H1 (cell line): ENCODE data around the gene GPN2. TPM values are rescaled to one million over a fixed set of nuclear protein-coding genes. Genes with fewer than 3 reads are reported as not detected.
A peak's percentile ranks its signal among the peaks of the same experiment; 100 is the strongest.

ENCODE experiments used
- CTCF ChIA-PET: fragments of 300-600 bp; sonication (Branson Sonifier 250); formaldehyde crosslinking; loops from one replicate; lab custom pipeline; 2021; ENCODE audit not compliant: partially characterized antibody; lab: Charles Lee
- POLR2A ChIA-PET: fragments of 300-600 bp; sonication (Branson Sonifier 250); formaldehyde crosslinking; loops from one replicate; lab custom pipeline; 2021; ENCODE audit warnings: inconsistent platforms; ENCODE audit not compliant: partially characterized antibody; lab: Charles Lee
- DNase-seq, 2 experiments: peaks; one replicate each; pipeline versions ENCODE4 v3.0.0 to v3.0.0-alpha.2; 2010 to 2022; ENCODE audit warnings: low spot score in 2 of 2, low read depth in 1 of 2, mixed read lengths in 1 of 2
- FAIRE-seq: peaks from 2 replicates; lab custom pipeline; 2011; peaks lifted over from hg19 to GRCh38; lab: Jason Lieb, UNC
- H2AFZ ChIP-seq: 2 replicates; pipeline ENCODE4 v1.8.1; 2012; ENCODE audit warnings: low read length, inconsistent platforms
- H2AK5ac ChIP-seq: 2 replicates; pipeline ENCODE4 v1.6.1; 2013; ENCODE audit warnings: low read depth, low read length
- H2BK120ac ChIP-seq: replicated peaks from 2 replicates; pipeline ENCODE3; 2013; ENCODE audit warnings: low read depth, low read length, inconsistent platforms
- H2BK12ac ChIP-seq: 2 replicates; pipeline ENCODE4 v1.6.1; 2013; ENCODE audit warnings: low read depth, low read length
- H2BK15ac ChIP-seq: 2 replicates; pipeline ENCODE4 v1.6.1; 2013; ENCODE audit warnings: low read length
- H2BK20ac ChIP-seq: 2 replicates; pipeline ENCODE4 v1.6.1; 2013; ENCODE audit warnings: low read length
- H2BK5ac ChIP-seq: 2 replicates; pipeline ENCODE4 v1.6.1; 2013; ENCODE audit warnings: low read depth, low read length
- H3K14ac ChIP-seq: 2 replicates; pipeline ENCODE4 v1.6.1; 2013; ENCODE audit warnings: inconsistent platforms; ENCODE audit not compliant: insufficient read length
- H3K18ac ChIP-seq: 2 replicates; pipeline ENCODE4 v1.6.1; 2013; ENCODE audit warnings: low read length; ENCODE audit errors: extremely low read depth
- H3K23ac ChIP-seq: 2 replicates; pipeline ENCODE4 v1.6.1; 2013; ENCODE audit warnings: inconsistent platforms; ENCODE audit not compliant: insufficient read length
- H3K23me2 ChIP-seq: 2 replicates; pipeline ENCODE4 v1.6.1; 2013; ENCODE audit warnings: low read depth, low read length
- H3K27ac ChIP-seq: 2 replicates; pipeline ENCODE4 v1.6.1; 2011; ENCODE audit warnings: low read depth, low read length, inconsistent platforms
- H3K27me3 ChIP-seq, 4 experiments: replicated peaks in 1 of 4; 1 replicate in 1 of 4; 2 replicates in 3 of 4; pipeline versions ENCODE4 v1.6.1 to v1.8.1; 2011 to 2013; ENCODE audit warnings: low read length in 3 of 4, mild to moderate bottlenecking in 3 of 4, inconsistent platforms in 2 of 4, mixed read lengths in 2 of 4, moderate library complexity in 1 of 4; ENCODE audit not compliant: control insufficient read depth in 3 of 4, insufficient read depth in 3 of 4; ENCODE audit errors: extremely low read depth in 1 of 4
- H3K36me3 ChIP-seq, 4 experiments: 2 replicates each; pipeline versions ENCODE4 v1.6.1 to v1.8.1; 2011 to 2013; ENCODE audit warnings: mild to moderate bottlenecking in 4 of 4, low read length in 3 of 4, moderate library complexity in 2 of 4, control low read depth in 1 of 4, inconsistent platforms in 1 of 4; ENCODE audit not compliant: insufficient read depth in 4 of 4, control insufficient read depth in 2 of 4
- H3K4ac ChIP-seq: replicated peaks from 2 replicates; pipeline ENCODE3; 2013; ENCODE audit warnings: low read length, low read depth, mixed read lengths, inconsistent platforms; ENCODE audit not compliant: insufficient read length
- H3K4me1 ChIP-seq, 4 experiments: replicated peaks in 1 of 4; 1 replicate in 1 of 4; 2 replicates in 3 of 4; pipeline versions ENCODE4 v1.6.1 to v1.8.1; 2011 to 2013; ENCODE audit warnings: low read length in 3 of 4, inconsistent platforms in 2 of 4, mixed read lengths in 1 of 4; ENCODE audit not compliant: insufficient read depth in 4 of 4, control insufficient read depth in 3 of 4
- H3K4me2 ChIP-seq, 2 experiments: 2 replicates each; pipeline versions ENCODE4 v1.6.1 to v1.8.1; 2011 to 2013; ENCODE audit warnings: low read depth in 2 of 2, low read length in 2 of 2, control low read depth in 1 of 2, inconsistent platforms in 1 of 2, mild to moderate bottlenecking in 1 of 2; ENCODE audit not compliant: insufficient read depth in 1 of 2
- H3K4me3 ChIP-seq, 4 experiments: fragments of 200-600, 300-600 bp in 1 of 4; sonication (generic), shearing (Covaris generic), sonication (Bioruptor Twin) in 1 of 4; 2 replicates each; pipeline versions ENCODE4 v1.5.1 to v1.8.1; 2011 to 2016; ENCODE audit warnings: low read length in 4 of 4, low read depth in 3 of 4, control low read depth in 2 of 4, inconsistent platforms in 2 of 4, mild to moderate bottlenecking in 2 of 4, mixed read lengths in 1 of 4, moderate library complexity in 1 of 4; ENCODE audit not compliant: insufficient read depth in 2 of 4; ENCODE audit errors: extremely low read depth in 1 of 4
- H3K56ac ChIP-seq: replicated peaks from 2 replicates; pipeline ENCODE3; 2013; ENCODE audit warnings: low read depth, mild to moderate bottlenecking, mixed read lengths, low read length, inconsistent platforms; ENCODE audit not compliant: insufficient read length
- H3K79me1 ChIP-seq: 2 replicates; pipeline ENCODE4 v1.6.1; 2013; ENCODE audit warnings: low read depth, low read length, control low read depth
- H3K79me2 ChIP-seq, 2 experiments: 2 replicates each; pipeline versions ENCODE4 v1.6.1 to v1.8.1; 2012 to 2013; ENCODE audit warnings: low read length in 2 of 2, mild to moderate bottlenecking in 2 of 2, inconsistent platforms in 1 of 2; ENCODE audit not compliant: insufficient read depth in 2 of 2, control insufficient read depth in 1 of 2
- H3K9ac ChIP-seq, 4 experiments: replicated peaks in 1 of 4; 1 replicate in 1 of 4; 2 replicates in 3 of 4; pipeline versions ENCODE4 v1.6.1 to v1.8.1; 2011 to 2013; ENCODE audit warnings: low read depth in 3 of 4, low read length in 3 of 4, control low read depth in 2 of 4, mild to moderate bottlenecking in 2 of 4, moderate library complexity in 2 of 4, inconsistent platforms in 1 of 4; ENCODE audit errors: extremely low read depth in 1 of 4
- H3K9me3 ChIP-seq, 2 experiments: 2 replicates each; pipeline versions ENCODE4 v1.6.1 to v1.8.1; 2012 to 2013; ENCODE audit warnings: mild to moderate bottlenecking in 2 of 2, moderate library complexity in 2 of 2, control low read depth in 1 of 2, inconsistent platforms in 1 of 2, low read depth in 1 of 2, low read length in 1 of 2, mixed read lengths in 1 of 2; ENCODE audit not compliant: insufficient read depth in 2 of 2
- H4K20me1 ChIP-seq, 2 experiments: replicated peaks in 1 of 2; 2 replicates each; pipeline versions ENCODE3 to v1.8.1; 2011 to 2013; ENCODE audit warnings: inconsistent platforms in 2 of 2, low read length in 2 of 2, mild to moderate bottlenecking in 1 of 2; ENCODE audit not compliant: insufficient read depth in 2 of 2, control insufficient read depth in 1 of 2
- H4K5ac ChIP-seq: 2 replicates; pipeline ENCODE4 v1.6.1; 2013; ENCODE audit warnings: low read length, low read depth, mixed read lengths, inconsistent platforms; ENCODE audit not compliant: insufficient read length
- H4K8ac ChIP-seq: 2 replicates; pipeline ENCODE4 v1.8.0; 2013; ENCODE audit warnings: mild to moderate bottlenecking, moderate library complexity, low read length, inconsistent platforms; ENCODE audit not compliant: insufficient read depth; ENCODE audit errors: extremely low read depth
- H4K91ac ChIP-seq: replicated peaks from 2 replicates; pipeline ENCODE3; 2013; ENCODE audit warnings: low read length, mixed read lengths, inconsistent platforms; ENCODE audit not compliant: insufficient read length
- BRCA1 ChIP-seq: IDR thresholded peaks from 2 replicates; pipeline ENCODE4 v1.6.1; 2012; ENCODE audit warnings: low read depth, low read length, improper control_type of control experiment
- CHD1 ChIP-seq: IDR thresholded peaks from 2 replicates; pipeline ENCODE4 v1.6.1; 2012; ENCODE audit warnings: low read depth, low read length, improper control_type of control experiment
- HDAC2 ChIP-seq, 2 experiments: fragments of 300-600 bp in 1 of 2; sonication (generic) in 1 of 2; IDR thresholded peaks; 2 replicates each; pipeline ENCODE4 v1.6.1; 2011 to 2012; ENCODE audit warnings: low read depth in 2 of 2, low read length in 2 of 2, mild to moderate bottlenecking in 2 of 2, moderate library complexity in 2 of 2, borderline replicate concordance in 1 of 2, inconsistent platforms in 1 of 2
- WGBS, 2 experiments: shearing (Covaris generic) in 1 of 2; methylation state at CpG; one replicate each; pipeline versions ENCODE4 v1.1.6 to v1.1.7; 2013 to 2015; ENCODE audit warnings: low lambda C conversion rate in 2 of 2, mixed read lengths in 2 of 2, inconsistent platforms in 1 of 2, low coverage in 1 of 2, missing lambda C conversion rate in 1 of 2; ENCODE audit not compliant: insufficient replicate concordance in 2 of 2, insufficient coverage in 1 of 2, insufficient read length in 1 of 2; ENCODE audit errors: extremely low coverage in 1 of 2, missing lambda C conversion rate in 1 of 2; 5-methylcytosine and 5-hydroxymethylcytosine counted together
- polyA plus RNA-seq, 7 experiments: library from polyadenylated mRNA; depleted of rRNA in 3 of 7; stranded (reverse) in 5 of 7; unstranded in 2 of 7; fragments of >200 nt in 5 of 7; fragments of 200-250 nt in 2 of 7; gene quantifications; 1 replicate in 5 of 7; 2 replicates in 1 of 7; 4 replicates in 1 of 7; pipeline versions ENCODE4 v1.2.1 to v1.2.3, GENCODE V29; 2011 to 2013; ENCODE audit warnings: missing spikeins in 2 of 7, mixed read lengths in 2 of 7
- total RNA-seq: library from RNA; stranded (reverse); fragmentation: NEBNext Ultra II Directional; extraction: Animal tissue kit (Norgen Biotek cat#: 25700); gene quantifications from 2 replicates; pipeline ENCODE4 v1.2.1, GENCODE V29; 2021

Gene GPN2
- total and polyA plus RNA-seq, 2 of the 8 experiments (the other 6 are each of a cell fraction or from before 2014, with no cell fraction given) = 27.3 to 36.8 TPM

DNA sequence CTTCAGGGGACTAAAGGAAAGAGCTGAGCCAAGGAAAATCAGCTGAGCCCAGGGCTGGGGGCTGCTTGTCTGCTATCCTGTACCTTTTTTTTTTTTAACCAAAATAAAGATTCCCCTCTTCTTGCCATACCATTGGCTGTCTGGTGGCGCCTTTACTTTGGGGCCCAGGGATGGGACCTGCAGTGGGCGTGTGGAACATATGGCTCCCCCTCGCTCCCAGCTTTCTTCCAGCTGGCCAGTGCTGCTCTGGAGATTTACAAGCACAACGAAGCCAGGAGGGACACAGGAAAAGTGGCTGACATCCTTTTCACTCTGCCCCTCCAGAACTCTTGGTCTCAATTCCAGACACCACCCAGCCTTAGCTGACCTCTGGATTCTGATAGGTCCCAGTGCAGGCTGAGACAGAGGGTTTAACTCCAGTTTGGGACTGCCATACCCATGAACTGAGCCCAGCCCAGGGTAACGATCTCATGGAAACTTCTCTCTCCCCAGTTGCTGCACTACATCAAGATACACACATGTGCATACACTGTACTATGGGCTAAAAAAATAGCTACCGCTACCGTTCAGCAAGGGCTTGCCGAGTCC lies 32.5 kb downstream of the GPN2 start:
- WGBS, 2 experiments = 90% methylated on average over 8 of the region's 8 CpGs; no CpG with 5 or more reads in 1 of the 2 experiments
- H2BK12ac ChIP-seq = no peak overlapping the region
- no peak overlapping the region for H2AFZ ChIP-seq
- peaks cover 0 to 5% of the 10 kb centered on the region in 2 experiments for H4K20me1 ChIP-seq
- H3K23ac ChIP-seq = no peak overlapping the region
- H3K27me3 ChIP-seq = no peaks in the 10 kb centered on the region; a peak in 1 of 7 replicates
- H3K9me3 ChIP-seq = no peaks in the 10 kb centered on the region
- H3K4me1 ChIP-seq = peaks cover 0 to 11% (median 7%) of the 10 kb centered on the region in 4 experiments; a peak in 6 of 7 replicates
- no peak overlapping the region for H3K4ac ChIP-seq
- no peak overlapping the region for H2BK15ac ChIP-seq
- H3K79me1 ChIP-seq = no peaks in the 10 kb centered on the region
- no peaks in the 10 kb centered on the region for H3K79me2 ChIP-seq
- H3K4me2 ChIP-seq = no peak overlapping the region
- H2BK20ac ChIP-seq = no peak overlapping the region
- DNase-seq (no peak), FAIRE-seq (no peak)
- ChIA-PET CTCF (interaction anchor here (1.1 to 22.8 kb wide), 8 partner anchors 13 to 274 kb away, joined by 3 to 547 read pairs (median 14); partner anchors contain the start of gene GPN2), POLR2A (interaction anchor here (0.8 to 2.8 kb wide), 10 partner anchors 8 to 386 kb away, joined by 3 to 8 read pairs (median 4); partner anchors contain the start of genes GPN2 and HMGN2)
- no peak overlapping the region for H4K5ac ChIP-seq
- no peak overlapping the region for H3K56ac ChIP-seq
- no peak overlapping the region for H3K4me3 ChIP-seq
- H3K36me3 ChIP-seq = peaks cover 0 to under 1% (median 0%) of the 10 kb centered on the region in 4 experiments; a peak in 2 of 8 replicates
- H3K9ac ChIP-seq = no peak overlapping the region
- no peaks in the 10 kb centered on the region for H3K23me2 ChIP-seq
- H3K14ac ChIP-seq = no peak overlapping the region
- H2BK120ac ChIP-seq = no peak overlapping the region
- no peak overlapping the region for H3K27ac ChIP-seq
- H4K91ac ChIP-seq = no peak overlapping the region
- H2AK5ac ChIP-seq = no peak overlapping the region
- H3K18ac ChIP-seq = no peak overlapping the region
- H2BK5ac ChIP-seq = no peak overlapping the region
- TF ChIP-seq HDAC2 (IDR thresholded peaks at IDR 0.05; ENCODE audit: borderline replicate concordance in 1 of 2, low read depth in 2 of 2, low read length in 2 of 2) (no peak), CHD1 (no peak), BRCA1 (no peak)
- H4K8ac ChIP-seq = 0 out of 2 replicates have a peak overlapping the region, but pooled peaks have one; percentile 9
